HepG2 (cell line): ENCODE results near the gene RTEL1. TPM values are rescaled to one million over a fixed set of nuclear protein-coding genes. Genes with fewer than 3 reads are reported as not detected.

Experiments used
- ARNT ChIP-seq: fragments of 450-650 bp; IDR thresholded peaks from 2 replicates; pipeline ENCODE4 v1.6.1; 2017
- CAMTA2 ChIP-seq: sonication (generic); formaldehyde crosslinking; IDR thresholded peaks from 2 replicates; pipeline ENCODE4 v1.4.0; 2020; ENCODE audit warnings: mild to moderate bottlenecking, missing genetic modification reagents, borderline replicate concordance
- DNMT1 ChIP-seq: sonication (generic); formaldehyde crosslinking; IDR thresholded peaks from 2 replicates; pipeline ENCODE4 v1.5.1; 2020; ENCODE audit warnings: mild to moderate bottlenecking, missing genetic modification reagents
- GATAD1 ChIP-seq: IDR thresholded peaks from 2 replicates; pipeline ENCODE4 v1.6.1; 2016; ENCODE audit warnings: missing genetic modification reagents, missing compliant biosample characterization
- HDAC1 ChIP-seq: sonication (generic); formaldehyde crosslinking; IDR thresholded peaks from 2 replicates; pipeline ENCODE4 v1.5.1; 2020; ENCODE audit warnings: mild to moderate bottlenecking, missing genetic modification reagents
- KLF16 ChIP-seq, 2 experiments: sonication (generic) in 1 of 2; formaldehyde crosslinking in 1 of 2; IDR thresholded peaks; 2 replicates each; pipeline versions ENCODE4 v1.6.1 to v1.8.0; 2016 to 2023; ENCODE audit warnings: missing genetic modification reagents in 2 of 2, missing compliant biosample characterization in 1 of 2
- KMT2B ChIP-seq: IDR thresholded peaks from 2 replicates; pipeline ENCODE4 v1.6.1; 2016; ENCODE audit warnings: missing genetic modification reagents, missing compliant biosample characterization
- RFXAP ChIP-seq: sonication (generic); formaldehyde crosslinking; IDR thresholded peaks from 2 replicates; pipeline ENCODE4 v1.4.0; 2020; ENCODE audit warnings: missing genetic modification reagents, borderline replicate concordance
- SOX5 ChIP-seq: IDR thresholded peaks from 2 replicates; pipeline ENCODE4 v1.6.1; 2016; ENCODE audit warnings: borderline replicate concordance
- STAG1 ChIP-seq: sonication (generic); formaldehyde crosslinking; IDR thresholded peaks from 2 replicates; pipeline ENCODE4 v1.4.0; 2020; ENCODE audit warnings: missing genetic modification reagents
- ZMYM4 ChIP-seq: sonication (generic); formaldehyde crosslinking; IDR thresholded peaks from 2 replicates; pipeline ENCODE4 v1.8.1; 2023; ENCODE audit warnings: mild to moderate bottlenecking, missing genetic modification reagents
- polyA plus RNA-seq, 8 experiments: library from polyadenylated mRNA; depleted of rRNA in 3 of 8; stranded (reverse) in 7 of 8; unstranded in 1 of 8; fragments of >200 nt; fragmentation: Illumina TruSeq in 4 of 8; extraction: Trizol in 4 of 8; gene quantifications; 2 replicates each; pipeline versions ENCODE4 v1.2.1 to v1.2.3, GENCODE V29; 2011 to 2016; ENCODE audit warnings: low read depth in 4 of 8, missing spikeins in 1 of 8, mixed read lengths in 1 of 8; ENCODE audit not compliant: insufficient read depth in 1 of 8
- total RNA-seq, 5 experiments: library from RNA; depleted of rRNA; stranded (reverse); fragments of >200 nt; fragmentation: Illumina TruSeq; extraction: Trizol; gene quantifications; 2 replicates each; pipeline ENCODE4 v1.2.3, GENCODE V29; 2016; ENCODE audit warnings: low read depth in 1 of 5
- TF ChIP-seq, protein P1 (sequence below): sonication (generic); formaldehyde crosslinking; IDR thresholded peaks from 2 replicates; pipeline ENCODE4 v1.4.0; 2020; ENCODE audit warnings: missing genetic modification reagents
- TF ChIP-seq, protein P2 (sequence below): sonication (generic); formaldehyde crosslinking; IDR thresholded peaks from 2 replicates; pipeline ENCODE4 v1.4.0; 2020; ENCODE audit warnings: mild to moderate bottlenecking, missing genetic modification reagents
- TF ChIP-seq, protein P3 (sequence below): sonication (generic); formaldehyde crosslinking; IDR thresholded peaks from 2 replicates; pipeline ENCODE4 v1.4.0; 2020; ENCODE audit warnings: missing genetic modification reagents, borderline replicate concordance

The RTEL1 gene
- total and polyA plus RNA-seq, 2 of the 13 experiments (the other 11 are each of a cell fraction or from before 2014, with no cell fraction given), result 21.8 to 36.4 TPM

DNA sequence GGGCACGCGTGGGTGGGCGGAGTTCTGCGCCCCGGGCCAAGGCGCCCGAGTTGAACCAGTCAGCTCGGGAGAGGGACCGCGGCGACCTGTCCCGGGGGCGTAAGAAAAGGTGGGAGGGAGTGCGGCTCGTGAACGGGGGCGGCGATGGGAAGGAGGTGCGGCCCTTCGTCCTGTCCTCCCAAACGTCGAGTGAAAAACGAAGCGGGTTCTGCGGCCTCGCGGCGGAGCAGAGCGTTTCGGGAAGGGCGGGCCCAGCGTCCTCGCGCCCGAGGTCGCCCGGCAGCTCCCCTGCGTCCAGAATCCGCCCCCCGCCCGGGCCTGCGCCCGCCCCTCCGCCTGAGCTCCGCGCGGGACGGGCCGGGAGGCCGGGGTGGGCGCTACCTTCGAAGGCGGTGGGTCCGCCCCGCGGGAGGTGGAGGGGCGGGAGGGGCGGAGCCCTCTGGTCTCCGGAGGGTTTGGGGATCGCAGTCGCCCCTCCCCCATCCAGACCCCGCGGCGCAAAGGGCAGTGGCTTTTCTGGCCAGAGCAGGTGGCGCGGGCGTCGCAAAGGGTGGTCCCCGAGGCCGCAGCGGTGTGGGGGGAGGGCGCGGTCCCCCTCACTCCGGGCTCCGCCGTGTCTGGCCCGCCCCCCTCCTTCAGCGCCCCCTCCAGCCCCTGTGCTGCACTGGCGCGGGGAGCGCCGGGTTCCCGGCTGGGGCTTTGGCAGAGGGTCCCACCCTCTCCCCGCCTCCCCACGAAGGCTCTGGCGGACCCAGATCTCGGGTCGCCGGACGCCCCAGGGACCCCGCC, 5.7 kb upstream of the RTEL1 start (continued):
- TF ChIP-seq, protein P1, sequence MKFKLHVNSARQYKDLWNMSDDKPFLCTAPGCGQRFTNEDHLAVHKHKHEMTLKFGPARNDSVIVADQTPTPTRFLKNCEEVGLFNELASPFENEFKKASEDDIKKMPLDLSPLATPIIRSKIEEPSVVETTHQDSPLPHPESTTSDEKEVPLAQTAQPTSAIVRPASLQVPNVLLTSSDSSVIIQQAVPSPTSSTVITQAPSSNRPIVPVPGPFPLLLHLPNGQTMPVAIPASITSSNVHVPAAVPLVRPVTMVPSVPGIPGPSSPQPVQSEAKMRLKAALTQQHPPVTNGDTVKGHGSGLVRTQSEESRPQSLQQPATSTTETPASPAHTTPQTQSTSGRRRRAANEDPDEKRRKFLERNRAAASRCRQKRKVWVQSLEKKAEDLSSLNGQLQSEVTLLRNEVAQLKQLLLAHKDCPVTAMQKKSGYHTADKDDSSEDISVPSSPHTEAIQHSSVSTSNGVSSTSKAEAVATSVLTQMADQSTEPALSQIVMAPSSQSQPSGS (CRISPR knock-in tag), result no peak
- peak in 1 of 2 experiments; percentile 26; a peak in 1 of 4 replicates for TF ChIP-seq KLF16 (CRISPR knock-in tag; IDR thresholded peaks at IDR 0.05)
- TF ChIP-seq SOX5 (CRISPR knock-in tag), result 0 out of 2 replicates have a peak, but pooled peaks have one; percentile 20
- no peak for TF ChIP-seq STAG1 (CRISPR knock-in tag)
- TF ChIP-seq, protein P2, sequence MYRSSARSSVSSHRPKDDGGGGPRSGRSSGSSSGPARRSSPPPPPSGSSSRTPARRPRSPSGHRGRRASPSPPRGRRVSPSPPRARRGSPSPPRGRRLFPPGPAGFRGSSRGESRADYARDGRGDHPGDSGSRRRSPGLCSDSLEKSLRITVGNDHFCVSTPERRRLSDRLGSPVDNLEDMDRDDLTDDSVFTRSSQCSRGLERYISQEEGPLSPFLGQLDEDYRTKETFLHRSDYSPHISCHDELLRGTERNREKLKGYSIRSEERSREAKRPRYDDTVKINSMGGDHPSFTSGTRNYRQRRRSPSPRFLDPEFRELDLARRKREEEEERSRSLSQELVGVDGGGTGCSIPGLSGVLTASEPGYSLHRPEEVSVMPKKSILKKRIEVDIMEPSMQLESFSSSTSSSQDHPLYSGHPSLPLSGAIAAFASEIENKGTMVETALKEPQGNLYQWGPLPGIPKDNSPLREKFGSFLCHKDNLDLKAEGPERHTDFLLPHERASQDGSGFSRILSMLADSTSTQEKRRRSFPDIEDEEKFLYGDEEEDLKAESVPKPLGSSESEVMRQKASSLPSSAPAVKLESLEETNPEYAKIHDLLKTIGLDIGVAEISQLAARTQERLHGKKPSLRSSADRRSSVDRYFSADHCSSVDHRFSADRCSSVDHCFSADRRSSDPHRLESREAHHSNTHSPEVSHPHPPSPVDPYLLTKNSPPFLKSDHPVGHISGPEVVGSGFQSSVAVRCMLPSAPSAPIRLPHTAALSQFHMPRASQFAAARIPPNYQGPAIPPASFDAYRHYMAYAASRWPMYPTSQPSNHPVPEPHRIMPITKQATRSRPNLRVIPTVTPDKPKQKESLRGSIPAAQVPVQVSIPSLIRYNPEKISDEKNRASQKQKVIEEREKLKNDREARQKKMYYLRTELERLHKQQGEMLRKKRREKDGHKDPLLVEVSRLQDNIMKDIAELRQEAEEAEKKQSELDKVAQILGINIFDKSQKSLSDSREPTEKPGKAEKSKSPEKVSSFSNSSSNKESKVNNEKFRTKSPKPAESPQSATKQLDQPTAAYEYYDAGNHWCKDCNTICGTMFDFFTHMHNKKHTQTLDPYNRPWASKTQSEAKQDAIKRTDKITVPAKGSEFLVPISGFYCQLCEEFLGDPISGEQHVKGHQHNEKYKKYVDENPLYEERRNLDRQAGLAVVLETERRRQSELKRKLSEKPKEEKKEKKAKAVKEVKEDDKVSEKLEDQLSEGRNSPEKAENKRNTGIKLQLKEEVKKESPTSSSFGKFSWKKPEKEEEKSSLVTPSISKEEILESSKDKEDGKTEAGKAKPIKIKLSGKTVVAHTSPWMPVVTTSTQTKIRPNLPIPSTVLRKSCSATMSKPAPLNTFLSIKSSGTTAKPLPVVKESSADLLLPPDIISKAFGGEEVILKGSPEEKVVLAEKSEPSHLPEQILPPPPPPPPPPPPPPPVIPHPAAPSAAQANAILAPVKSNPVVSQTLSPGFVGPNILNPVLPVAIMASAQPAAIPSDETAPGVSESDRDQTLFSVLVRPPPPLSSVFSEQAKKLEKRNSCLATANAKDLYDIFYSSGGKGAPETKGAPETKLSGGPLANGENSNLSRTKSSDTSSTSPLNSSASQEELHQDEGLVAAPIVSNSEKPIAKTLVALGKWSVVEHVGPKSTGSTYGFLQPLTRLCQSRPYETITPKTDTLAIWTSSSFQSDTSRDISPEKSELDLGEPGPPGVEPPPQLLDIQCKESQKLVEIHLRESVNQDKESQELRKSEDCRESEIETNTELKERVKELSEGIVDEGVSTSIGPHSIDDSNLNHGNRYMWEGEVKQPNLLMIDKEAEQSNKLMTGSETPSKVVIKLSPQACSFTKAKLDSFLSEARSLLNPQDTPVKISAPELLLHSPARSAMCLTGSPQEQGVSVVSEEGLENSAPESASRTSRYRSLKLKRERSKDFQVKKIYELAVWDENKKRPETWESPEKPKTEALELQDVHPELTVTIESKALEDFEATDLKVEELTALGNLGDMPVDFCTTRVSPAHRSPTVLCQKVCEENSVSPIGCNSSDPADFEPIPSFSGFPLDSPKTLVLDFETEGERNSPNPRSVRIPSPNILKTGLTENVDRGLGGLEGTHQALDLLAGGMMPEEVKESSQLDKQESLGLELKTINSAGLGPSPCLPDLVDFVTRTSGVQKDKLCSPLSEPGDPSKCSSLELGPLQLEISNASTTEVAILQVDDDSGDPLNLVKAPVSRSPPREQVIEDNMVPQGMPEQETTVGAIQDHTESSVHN (CRISPR knock-in tag), result no peak
- no peak for TF ChIP-seq KMT2B
- TF ChIP-seq ZMYM4 (CRISPR knock-in tag), result no peak; the same call in 1 of the 2 replicates
- TF ChIP-seq, protein P3, sequence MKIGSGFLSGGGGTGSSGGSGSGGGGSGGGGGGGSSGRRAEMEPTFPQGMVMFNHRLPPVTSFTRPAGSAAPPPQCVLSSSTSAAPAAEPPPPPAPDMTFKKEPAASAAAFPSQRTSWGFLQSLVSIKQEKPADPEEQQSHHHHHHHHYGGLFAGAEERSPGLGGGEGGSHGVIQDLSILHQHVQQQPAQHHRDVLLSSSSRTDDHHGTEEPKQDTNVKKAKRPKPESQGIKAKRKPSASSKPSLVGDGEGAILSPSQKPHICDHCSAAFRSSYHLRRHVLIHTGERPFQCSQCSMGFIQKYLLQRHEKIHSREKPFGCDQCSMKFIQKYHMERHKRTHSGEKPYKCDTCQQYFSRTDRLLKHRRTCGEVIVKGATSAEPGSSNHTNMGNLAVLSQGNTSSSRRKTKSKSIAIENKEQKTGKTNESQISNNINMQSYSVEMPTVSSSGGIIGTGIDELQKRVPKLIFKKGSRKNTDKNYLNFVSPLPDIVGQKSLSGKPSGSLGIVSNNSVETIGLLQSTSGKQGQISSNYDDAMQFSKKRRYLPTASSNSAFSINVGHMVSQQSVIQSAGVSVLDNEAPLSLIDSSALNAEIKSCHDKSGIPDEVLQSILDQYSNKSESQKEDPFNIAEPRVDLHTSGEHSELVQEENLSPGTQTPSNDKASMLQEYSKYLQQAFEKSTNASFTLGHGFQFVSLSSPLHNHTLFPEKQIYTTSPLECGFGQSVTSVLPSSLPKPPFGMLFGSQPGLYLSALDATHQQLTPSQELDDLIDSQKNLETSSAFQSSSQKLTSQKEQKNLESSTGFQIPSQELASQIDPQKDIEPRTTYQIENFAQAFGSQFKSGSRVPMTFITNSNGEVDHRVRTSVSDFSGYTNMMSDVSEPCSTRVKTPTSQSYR (CRISPR knock-in tag), result peak; percentile 96
- no peak; the same call in 1 of the 2 replicates for TF ChIP-seq HDAC1 (CRISPR knock-in tag)
- peak; percentile 48 for TF ChIP-seq CAMTA2 (CRISPR knock-in tag)
- TF ChIP-seq RFXAP (CRISPR knock-in tag), result no peak
- TF ChIP-seq ARNT, result no peak
- TF ChIP-seq DNMT1 (CRISPR knock-in tag), result no peak
- TF ChIP-seq GATAD1 (CRISPR knock-in tag), result no peak
